GM12891 (cell line): ENCODE results near the gene CHCHD6.

ENCODE experiments used
- PAX5 ChIP-seq: IDR thresholded peaks from 2 replicates; pipeline ENCODE4 v1.6.1; 2011; ENCODE audit warnings: low read length, moderate library complexity, mild to moderate bottlenecking; ENCODE audit not compliant: insufficient read depth, severe bottlenecking
- POLR2A ChIP-seq: IDR thresholded peaks from 2 replicates; pipeline ENCODE4 v1.6.1; 2011; ENCODE audit warnings: low read depth, low read length, control low read depth
- POLR2AphosphoS5 ChIP-seq: IDR thresholded peaks from 2 replicates; pipeline ENCODE4 v1.6.1; 2011; ENCODE audit warnings: low read depth, low read length, control low read depth
- SPI1 ChIP-seq: IDR thresholded peaks from 2 replicates; pipeline ENCODE4 v1.6.1; 2011; ENCODE audit warnings: low read depth, low read length, control low read depth
- TAF1 ChIP-seq: IDR thresholded peaks from 2 replicates; pipeline ENCODE4 v1.6.1; 2011; ENCODE audit warnings: low read depth, low read length, control low read depth

- TF ChIP-seq POLR2A, result no peak
- TF ChIP-seq POLR2AphosphoS5, result no peak
- TF ChIP-seq TAF1, result no peak
- TF ChIP-seq SPI1, result no peak
- TF ChIP-seq PAX5, result no peak
Observed at GRCh38 chr3:126951561-126951960, 247.5 kb downstream of the CHCHD6 start.
